ENCODE data around the gene SFXN3.

DNA sequence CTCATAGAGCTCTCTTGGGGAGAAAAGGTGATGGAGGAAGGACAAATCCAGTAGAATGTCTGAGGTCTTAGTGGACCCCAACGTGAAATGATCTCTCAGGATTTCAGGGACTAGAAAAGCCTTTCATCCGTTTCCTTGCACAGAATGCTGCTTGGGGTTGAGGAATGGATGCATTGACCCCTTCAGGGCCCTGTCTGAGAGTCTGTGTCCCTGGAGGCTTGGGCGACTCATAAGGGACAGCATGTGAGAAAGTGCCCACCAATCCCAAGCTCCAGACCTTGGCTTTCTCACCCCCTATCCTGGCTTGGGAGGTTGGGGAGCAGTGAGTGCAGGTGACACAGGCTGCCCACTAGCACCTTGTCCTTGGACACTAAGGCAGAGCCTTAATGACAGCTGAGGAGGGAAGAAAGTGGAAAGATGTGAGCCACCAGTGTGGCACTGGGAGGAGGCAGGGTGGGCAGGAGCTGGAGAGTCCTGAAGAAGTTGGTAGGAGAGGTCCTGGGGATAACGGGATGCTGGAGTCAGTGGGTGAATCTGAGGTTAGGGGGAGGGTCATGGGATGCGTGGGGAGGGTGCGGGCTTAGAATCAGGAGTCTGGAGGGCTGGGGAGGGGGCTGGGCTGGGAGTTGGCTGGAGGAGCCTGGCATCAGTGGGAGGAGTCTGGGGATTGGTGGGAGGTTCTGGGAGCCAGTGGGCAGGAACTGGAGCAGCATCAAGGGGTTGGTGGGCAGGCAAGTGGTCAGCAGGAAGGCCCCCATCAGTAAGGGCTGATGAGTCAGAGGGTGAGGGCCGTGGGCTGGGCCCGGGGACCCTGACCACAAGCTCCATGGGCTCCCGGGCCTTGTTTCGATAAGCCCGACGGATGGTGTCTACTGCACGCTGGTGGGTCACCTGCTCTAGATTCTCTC, 22.9 kb upstream of the SFXN3 start:
- TF ChIP-seq, protein P1, sequence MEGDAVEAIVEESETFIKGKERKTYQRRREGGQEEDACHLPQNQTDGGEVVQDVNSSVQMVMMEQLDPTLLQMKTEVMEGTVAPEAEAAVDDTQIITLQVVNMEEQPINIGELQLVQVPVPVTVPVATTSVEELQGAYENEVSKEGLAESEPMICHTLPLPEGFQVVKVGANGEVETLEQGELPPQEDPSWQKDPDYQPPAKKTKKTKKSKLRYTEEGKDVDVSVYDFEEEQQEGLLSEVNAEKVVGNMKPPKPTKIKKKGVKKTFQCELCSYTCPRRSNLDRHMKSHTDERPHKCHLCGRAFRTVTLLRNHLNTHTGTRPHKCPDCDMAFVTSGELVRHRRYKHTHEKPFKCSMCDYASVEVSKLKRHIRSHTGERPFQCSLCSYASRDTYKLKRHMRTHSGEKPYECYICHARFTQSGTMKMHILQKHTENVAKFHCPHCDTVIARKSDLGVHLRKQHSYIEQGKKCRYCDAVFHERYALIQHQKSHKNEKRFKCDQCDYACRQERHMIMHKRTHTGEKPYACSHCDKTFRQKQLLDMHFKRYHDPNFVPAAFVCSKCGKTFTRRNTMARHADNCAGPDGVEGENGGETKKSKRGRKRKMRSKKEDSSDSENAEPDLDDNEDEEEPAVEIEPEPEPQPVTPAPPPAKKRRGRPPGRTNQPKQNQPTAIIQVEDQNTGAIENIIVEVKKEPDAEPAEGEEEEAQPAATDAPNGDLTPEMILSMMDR (IDR thresholded peaks at IDR 0.05; ENCODE audit: low read depth, low read length) = no peak
- TF ChIP-seq, protein P2, sequence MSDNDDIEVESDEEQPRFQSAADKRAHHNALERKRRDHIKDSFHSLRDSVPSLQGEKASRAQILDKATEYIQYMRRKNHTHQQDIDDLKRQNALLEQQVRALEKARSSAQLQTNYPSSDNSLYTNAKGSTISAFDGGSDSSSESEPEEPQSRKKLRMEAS (IDR thresholded peaks at IDR 0.05; ENCODE audit: low read depth, low read length) = no peak
